ENCODE data around the gene NUFIP2. TPM values are rescaled to one million over a fixed set of nuclear protein-coding genes. Genes with fewer than 3 reads are reported as not detected.

Gene NUFIP2
- total RNA-seq, 1 experiment from 2014 or later: 106 TPM

- peak overlapping the region; percentile 74 for H3K27ac ChIP-seq (ENCODE audit: low read length)
- H3K4me3 ChIP-seq (ENCODE audit: low read depth in 2 of 2, low read length in 2 of 2): no peak overlapping the region
- intact Hi-C loops (cut with micrococcal nuclease; ENCODE audit: unreplicated experiment) (no loop called here), in situ Hi-C loops (cut with HindIII; ENCODE audit: low pct_unique_long_range_greater_than_20kb, low sequenced_read_pairs) (no loop called here)
- peak; percentile 97 for ATAC-seq
- H3K36me3 ChIP-seq (ENCODE audit: control insufficient read depth, insufficient read depth, low read length): no peaks in the 10 kb centered on the region
- peaks cover 19% of the 10 kb centered on the region for H3K4me1 ChIP-seq (ENCODE audit: control insufficient read depth, insufficient read depth, low read length)
- DNase-seq (ENCODE audit: low read depth, low spot score): peak; percentile 80
- H3K27me3 ChIP-seq (ENCODE audit: control insufficient read depth, insufficient read depth, low read length): no peaks in the 10 kb centered on the region
- BruUV-seq (replicated peaks): no TSS peak
- no peaks in the 10 kb centered on the region for H3K9me3 ChIP-seq (ENCODE audit: control insufficient read depth, insufficient read depth, low read depth, low read length)
- CTCF ChIA-PET: interaction anchor here (0.6 to 2.8 kb wide), 7 partner anchors 11 to 514 kb away, joined by 3 to 7 read pairs (median 4); no protein-coding TSS in a partner anchor
- peak; percentile 67; the same call in 1 of the 2 replicates for TF ChIP-seq POLR2AphosphoS5 (IDR thresholded peaks at IDR 0.05; ENCODE audit: low read depth, low read length)
- no peak for TF ChIP-seq REST (IDR thresholded peaks at IDR 0.05; ENCODE audit: insufficient read depth in 1 of 2, low read depth in 2 of 2, low read length in 1 of 2)
- POLR2A ChIA-PET: interaction anchor here (1.5 kb wide), 1 partner anchor 9 kb away, joined by 6 read pairs; no protein-coding TSS in a partner anchor
Measured at GRCh38 chr17:29240968-29241963, 52.7 kb downstream of the NUFIP2 start.

GRCh38 chr17:29240477-29240876, 53.5 kb downstream of the NUFIP2 start:
- no peak for TF ChIP-seq CTCF (IDR thresholded peaks at IDR 0.05)
- TF ChIP-seq POLR2AphosphoS5 (IDR thresholded peaks at IDR 0.05; ENCODE audit: low read depth, low read length): no peak
- TF ChIP-seq SIN3A (IDR thresholded peaks at IDR 0.05; ENCODE audit: borderline replicate concordance, insufficient read depth, low read depth, low read length): no peak
- no peak for TF ChIP-seq REST (IDR thresholded peaks at IDR 0.05; ENCODE audit: insufficient read depth in 1 of 2, low read depth in 2 of 2, low read length in 1 of 2)
- no peak for TF ChIP-seq TCF7L2 (IDR thresholded peaks at IDR 0.05; ENCODE audit: low read depth, low read length)
- no TSS peak for BruUV-seq (replicated peaks)
- peak overlapping the region; percentile 74 for H3K27ac ChIP-seq (ENCODE audit: low read length)
- CTCF ChIA-PET: interaction anchor here (0.9 to 2.8 kb wide), 4 partner anchors 11 to 117 kb away, joined by 3 to 7 read pairs (median 5); no protein-coding TSS in a partner anchor
- in situ Hi-C loops (cut with HindIII; ENCODE audit: low pct_unique_long_range_greater_than_20kb, low sequenced_read_pairs): no loop called here
- H3K27me3 ChIP-seq (ENCODE audit: control insufficient read depth, insufficient read depth, low read length): no peaks in the 10 kb centered on the region
- POLR2A ChIA-PET: interaction anchor here (1.5 kb wide), 1 partner anchor 10 kb away, joined by 6 read pairs; no protein-coding TSS in a partner anchor
- DNase-seq (ENCODE audit: low read depth, low spot score) (no peak), ATAC-seq (peak; percentile 50)
- H3K4me3 ChIP-seq (ENCODE audit: low read depth in 2 of 2, low read length in 2 of 2): no peak overlapping the region
- intact Hi-C loops (cut with micrococcal nuclease; ENCODE audit: unreplicated experiment): no loop called here
- H3K4me1 ChIP-seq (ENCODE audit: control insufficient read depth, insufficient read depth, low read length): peaks cover 19% of the 10 kb centered on the region
- H3K36me3 ChIP-seq (ENCODE audit: control insufficient read depth, insufficient read depth, low read length): no peaks in the 10 kb centered on the region
- H3K9me3 ChIP-seq (ENCODE audit: control insufficient read depth, insufficient read depth, low read depth, low read length): no peaks in the 10 kb centered on the region

Data from Panc1 (cell line).